VCaP (cell line): ENCODE measurements around the gene DDX56.

Experiments
- H3K27ac ChIP-seq: fragments of 450-650 bp; 2 replicates; pipeline ENCODE4 v1.5.1; 2017
- CTCF ChIP-seq: fragments of 450-650 bp; conservative IDR thresholded peaks from 2 replicates; pipeline ENCODE4 v1.5.1; 2017; ENCODE audit warnings: mild to moderate bottlenecking, moderate library complexity

The DDX56 gene

DNA sequence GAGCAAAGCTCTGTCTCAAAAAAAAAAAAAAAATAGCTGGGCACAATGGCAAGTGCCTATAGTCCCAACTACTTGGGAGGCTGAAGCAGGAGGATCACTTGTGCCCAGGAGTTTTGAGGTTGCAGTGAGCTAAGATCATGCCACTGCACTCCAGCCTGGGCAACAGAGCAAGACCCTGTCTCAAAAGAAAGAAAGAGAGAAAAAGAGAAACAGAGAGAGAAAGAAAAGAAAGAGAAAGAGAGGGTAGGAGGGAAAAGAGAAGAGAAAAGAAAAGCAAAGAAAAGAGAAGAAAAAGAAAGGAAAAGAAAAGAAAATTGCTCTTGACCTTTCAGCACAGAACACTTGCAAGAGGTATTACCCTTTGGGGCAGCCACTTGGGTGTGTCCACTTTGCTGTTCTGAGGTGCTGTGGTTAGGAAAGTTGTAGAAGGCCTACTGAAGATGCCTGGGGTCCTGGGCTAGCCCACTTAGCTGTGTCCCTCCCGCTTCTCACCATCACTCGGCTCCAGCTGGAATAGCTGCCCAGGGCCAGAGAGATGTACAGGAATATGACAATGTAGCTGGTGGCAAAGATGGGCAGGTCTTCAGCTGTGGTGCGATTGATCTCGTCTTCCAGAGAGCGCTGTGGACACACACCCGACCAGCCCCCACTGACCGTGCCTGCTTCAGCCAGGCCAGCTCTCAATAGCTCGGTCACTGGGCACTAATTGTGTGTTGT is 38.2 kb downstream of the DDX56 start:
- no peak for TF ChIP-seq CTCF
- H3K27ac ChIP-seq: no peak overlapping the region

DNA sequence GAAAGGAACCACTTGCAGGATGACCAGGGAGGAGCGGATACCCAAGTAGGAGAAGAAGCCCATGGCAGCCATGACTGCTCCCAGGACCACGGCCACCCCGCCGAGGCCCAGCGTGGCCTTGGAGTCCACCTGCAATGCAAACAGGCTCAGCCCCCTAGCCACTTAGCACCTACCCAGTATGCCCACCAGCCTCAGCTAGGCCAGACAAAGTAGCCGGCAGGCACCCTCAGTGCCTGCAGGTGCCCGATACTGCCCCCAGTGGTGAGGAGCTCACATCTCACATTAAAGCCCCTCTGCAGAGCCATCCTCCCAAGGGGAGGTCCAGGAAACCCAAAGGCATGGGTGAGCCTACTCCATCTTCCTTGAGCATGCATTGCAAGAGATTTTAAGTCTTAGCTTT is 39.2 kb downstream of the DDX56 start:
- H3K27ac ChIP-seq: no peak overlapping the region
- TF ChIP-seq CTCF: peak; percentile 55

- no peak overlapping the region for H3K27ac ChIP-seq
- no peak for TF ChIP-seq CTCF
Observed at GRCh38 chr7:44534087-44534486, 39.6 kb downstream of the DDX56 start.

GRCh38 chr7:44533301-44534055 is 40.2 kb downstream of the DDX56 start:
- no peak overlapping the region for H3K27ac ChIP-seq
- TF ChIP-seq CTCF: no peak

GRCh38 chr7:44531421-44532380 is 42.0 kb downstream of the DDX56 start:
- TF ChIP-seq CTCF: no peak
- no peak overlapping the region; the same call in 1 of the 2 replicates for H3K27ac ChIP-seq

DNA sequence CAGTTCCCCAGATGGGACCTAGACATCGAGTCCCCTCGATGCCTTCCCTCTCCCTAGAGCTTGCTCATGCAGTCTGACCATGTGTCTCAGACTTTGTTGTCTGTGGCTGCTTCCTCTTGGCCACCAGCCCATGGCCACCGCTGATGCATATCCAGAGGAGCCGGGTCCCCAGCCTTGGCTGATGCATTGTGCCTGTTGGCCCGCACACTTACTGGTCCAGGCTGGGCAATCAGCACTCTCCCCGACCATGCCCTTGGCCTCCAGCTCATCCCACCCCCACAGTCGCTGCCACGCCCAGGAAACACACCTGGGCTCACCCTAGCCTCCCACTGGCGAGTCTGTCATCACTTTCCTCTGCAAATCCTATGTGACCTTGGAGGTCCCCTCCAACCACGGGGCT is 42.7 kb downstream of the DDX56 start:
- H3K27ac ChIP-seq: no peak overlapping the region; the same call in 1 of the 2 replicates

More for the DNA sequence above, 42.7 kb downstream of the DDX56 start:
- no peak for TF ChIP-seq CTCF
